ENCODE data around the gene TMEM135.

TMEM135 gene

DNA sequence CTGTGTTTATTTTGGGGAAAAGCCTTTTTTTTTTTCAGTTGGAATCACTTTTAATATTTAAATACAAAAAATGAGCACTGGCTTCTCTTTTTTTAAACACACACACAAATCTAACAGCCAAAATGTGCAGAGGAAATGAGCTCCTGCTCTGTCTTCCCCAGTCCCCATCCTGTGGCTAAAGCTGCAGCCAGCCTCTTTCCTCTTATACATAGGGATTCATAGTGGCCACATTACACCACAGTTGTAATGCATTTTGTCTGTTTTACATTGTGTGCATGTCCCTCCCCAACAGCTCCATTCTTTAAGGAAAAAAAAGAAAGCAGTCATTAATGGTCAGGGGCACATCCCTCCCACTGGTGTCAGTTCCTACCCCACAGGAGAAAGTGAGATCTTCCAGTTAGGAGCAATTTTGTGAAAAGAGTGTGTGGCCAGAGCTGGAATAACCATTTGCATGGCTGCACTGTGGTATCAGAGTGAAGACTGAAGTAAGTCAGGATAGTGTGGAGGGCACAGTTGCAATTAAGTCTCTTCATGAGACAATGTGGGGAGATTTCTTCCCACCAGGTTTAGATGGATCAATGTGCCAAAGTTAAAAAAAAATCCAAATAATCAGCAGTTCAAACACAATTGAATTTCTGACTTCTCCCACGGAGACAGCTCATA is 220.6 kb downstream of the TMEM135 start:
- H3F3A ChIP-seq (ENCODE audit: insufficient read depth, low read length): no peaks in the 10 kb centered on the region
- H4K20me1 ChIP-seq (ENCODE audit: insufficient read depth, low read length): no peaks in the 10 kb centered on the region
- no peaks in the 10 kb centered on the region for H3K36me3 ChIP-seq (ENCODE audit: insufficient read depth, low read length)
- H3K4me2 ChIP-seq (ENCODE audit: low read length): no peak overlapping the region
- H3K9ac ChIP-seq (ENCODE audit: low read length): no peak overlapping the region
- H3K27ac ChIP-seq (ENCODE audit: low read depth, low read length, poor library complexity, severe bottlenecking): no peak overlapping the region
- no peaks in the 10 kb centered on the region for H3K4me1 ChIP-seq (ENCODE audit: insufficient read depth, low read length, severe bottlenecking)
- H3K27me3 ChIP-seq (ENCODE audit: insufficient read depth, low read length): no peaks in the 10 kb centered on the region
- H2AFZ ChIP-seq (ENCODE audit: low read length): no peak overlapping the region
- TF ChIP-seq, protein P1, sequence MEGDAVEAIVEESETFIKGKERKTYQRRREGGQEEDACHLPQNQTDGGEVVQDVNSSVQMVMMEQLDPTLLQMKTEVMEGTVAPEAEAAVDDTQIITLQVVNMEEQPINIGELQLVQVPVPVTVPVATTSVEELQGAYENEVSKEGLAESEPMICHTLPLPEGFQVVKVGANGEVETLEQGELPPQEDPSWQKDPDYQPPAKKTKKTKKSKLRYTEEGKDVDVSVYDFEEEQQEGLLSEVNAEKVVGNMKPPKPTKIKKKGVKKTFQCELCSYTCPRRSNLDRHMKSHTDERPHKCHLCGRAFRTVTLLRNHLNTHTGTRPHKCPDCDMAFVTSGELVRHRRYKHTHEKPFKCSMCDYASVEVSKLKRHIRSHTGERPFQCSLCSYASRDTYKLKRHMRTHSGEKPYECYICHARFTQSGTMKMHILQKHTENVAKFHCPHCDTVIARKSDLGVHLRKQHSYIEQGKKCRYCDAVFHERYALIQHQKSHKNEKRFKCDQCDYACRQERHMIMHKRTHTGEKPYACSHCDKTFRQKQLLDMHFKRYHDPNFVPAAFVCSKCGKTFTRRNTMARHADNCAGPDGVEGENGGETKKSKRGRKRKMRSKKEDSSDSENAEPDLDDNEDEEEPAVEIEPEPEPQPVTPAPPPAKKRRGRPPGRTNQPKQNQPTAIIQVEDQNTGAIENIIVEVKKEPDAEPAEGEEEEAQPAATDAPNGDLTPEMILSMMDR (IDR thresholded peaks at IDR 0.05; ENCODE audit: low read length): no peak
- no peak for TF ChIP-seq EZH2 (IDR thresholded peaks at IDR 0.05; ENCODE audit: borderline replicate concordance, low read length)
- H3K4me3 ChIP-seq (ENCODE audit: low read depth, low read length, poor library complexity, severe bottlenecking): no peak overlapping the region
- H3K79me2 ChIP-seq (ENCODE audit: insufficient read depth, low read length): no peaks in the 10 kb centered on the region
- H3K9me2 ChIP-seq (ENCODE audit: low read depth, low read length): no peaks in the 10 kb centered on the region; the same call in 1 of the 2 replicates
- no peaks in the 10 kb centered on the region for H3K9me3 ChIP-seq (ENCODE audit: low read length)

DNA sequence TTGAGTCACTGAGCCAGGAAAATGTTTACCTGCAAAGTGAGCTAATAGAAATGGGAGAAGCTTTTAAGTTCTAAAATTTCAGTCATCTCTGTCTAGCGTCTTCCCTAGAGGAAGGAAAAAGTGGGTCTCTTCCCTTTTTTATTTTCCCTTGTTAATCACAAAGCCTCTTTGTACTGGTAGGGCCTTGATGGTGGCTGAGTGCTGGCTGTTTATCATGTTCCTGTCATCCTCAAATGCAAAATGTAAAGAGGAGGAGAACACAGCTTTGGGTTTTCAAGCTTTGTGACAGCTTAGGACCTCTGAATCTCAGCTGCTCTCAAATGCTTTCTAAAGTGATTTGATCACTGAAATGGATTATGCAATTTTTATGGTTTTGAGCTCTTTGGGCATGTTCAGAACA is 222.0 kb downstream of the TMEM135 start:
- H3K9me3 ChIP-seq (ENCODE audit: low read length): no peaks in the 10 kb centered on the region

DNA sequence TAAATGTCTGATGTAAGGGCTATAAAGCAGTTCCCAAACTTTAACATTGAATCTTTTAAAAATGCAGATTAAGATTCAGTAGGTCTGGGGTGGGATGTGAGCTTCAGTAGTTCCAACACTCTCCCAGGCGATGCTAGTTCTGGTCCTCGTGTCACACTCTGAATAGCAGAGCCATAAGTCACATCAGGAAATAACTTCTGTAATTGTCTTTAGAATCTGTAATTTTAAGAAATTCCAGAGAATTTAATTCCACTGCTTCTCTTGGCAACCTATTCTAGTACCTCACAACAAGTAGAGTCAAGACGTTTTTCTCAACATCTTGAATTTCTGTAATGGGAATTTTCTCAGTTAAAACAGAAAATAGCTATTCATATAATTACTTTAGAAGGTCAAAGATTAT is 223.1 kb downstream of the TMEM135 start:
- Histone ChIP-seq H4K20me1 (ENCODE audit: insufficient read depth, low read length) (no peaks in the 10 kb centered on the region), H3K4me2 (ENCODE audit: low read length) (no peak overlapping the region), H3K9me2 (ENCODE audit: low read depth, low read length) (no peaks in the 10 kb centered on the region; the same call in 1 of the 2 replicates), H3K27ac (ENCODE audit: low read depth, low read length, poor library complexity, severe bottlenecking) (no peak overlapping the region), H3K9me3 (ENCODE audit: low read length) (no peaks in the 10 kb centered on the region), H3K27me3 (ENCODE audit: insufficient read depth, low read length) (no peaks in the 10 kb centered on the region), H3K9ac (ENCODE audit: low read length) (no peak overlapping the region), H2AFZ (ENCODE audit: low read length) (no peak overlapping the region), H3K4me3 (ENCODE audit: low read depth, low read length, poor library complexity, severe bottlenecking) (no peak overlapping the region), H3K4me1 (ENCODE audit: insufficient read depth, low read length, severe bottlenecking) (no peaks in the 10 kb centered on the region), H3K36me3 (ENCODE audit: insufficient read depth, low read length) (no peaks in the 10 kb centered on the region), H3F3A (ENCODE audit: insufficient read depth, low read length) (no peaks in the 10 kb centered on the region), H3K79me2 (ENCODE audit: insufficient read depth, low read length) (no peaks in the 10 kb centered on the region)
- TF ChIP-seq, protein P1 (IDR thresholded peaks at IDR 0.05; ENCODE audit: low read length): no peak
- no peak for TF ChIP-seq EZH2 (IDR thresholded peaks at IDR 0.05; ENCODE audit: borderline replicate concordance, low read length)

More for the DNA sequence above, 222.0 kb downstream of the TMEM135 start:
- Histone ChIP-seq H3K4me2 (ENCODE audit: low read length) (no peak overlapping the region), H2AFZ (ENCODE audit: low read length) (no peak overlapping the region), H4K20me1 (ENCODE audit: insufficient read depth, low read length) (no peaks in the 10 kb centered on the region), H3K79me2 (ENCODE audit: insufficient read depth, low read length) (no peaks in the 10 kb centered on the region), H3K27ac (ENCODE audit: low read depth, low read length, poor library complexity, severe bottlenecking) (no peak overlapping the region), H3K36me3 (ENCODE audit: insufficient read depth, low read length) (no peaks in the 10 kb centered on the region), H3F3A (ENCODE audit: insufficient read depth, low read length) (no peaks in the 10 kb centered on the region), H3K9ac (ENCODE audit: low read length) (no peak overlapping the region), H3K4me1 (ENCODE audit: insufficient read depth, low read length, severe bottlenecking) (no peaks in the 10 kb centered on the region), H3K27me3 (ENCODE audit: insufficient read depth, low read length) (no peaks in the 10 kb centered on the region), H3K9me2 (ENCODE audit: low read depth, low read length) (no peaks in the 10 kb centered on the region; the same call in 1 of the 2 replicates), H3K4me3 (ENCODE audit: low read depth, low read length, poor library complexity, severe bottlenecking) (no peak overlapping the region)
- TF ChIP-seq, protein P1 (IDR thresholded peaks at IDR 0.05; ENCODE audit: low read length): no peak
- no peak for TF ChIP-seq EZH2 (IDR thresholded peaks at IDR 0.05; ENCODE audit: borderline replicate concordance, low read length)
